GM19238 (cell line): ENCODE measurements around the gene DYRK1A.

Source experiments
- DNase-seq: peaks from one replicate; pipeline ENCODE4 v3.0.0; 2011; ENCODE audit warnings: low spot score; ENCODE audit not compliant: insufficient read length

The DYRK1A gene

DNA sequence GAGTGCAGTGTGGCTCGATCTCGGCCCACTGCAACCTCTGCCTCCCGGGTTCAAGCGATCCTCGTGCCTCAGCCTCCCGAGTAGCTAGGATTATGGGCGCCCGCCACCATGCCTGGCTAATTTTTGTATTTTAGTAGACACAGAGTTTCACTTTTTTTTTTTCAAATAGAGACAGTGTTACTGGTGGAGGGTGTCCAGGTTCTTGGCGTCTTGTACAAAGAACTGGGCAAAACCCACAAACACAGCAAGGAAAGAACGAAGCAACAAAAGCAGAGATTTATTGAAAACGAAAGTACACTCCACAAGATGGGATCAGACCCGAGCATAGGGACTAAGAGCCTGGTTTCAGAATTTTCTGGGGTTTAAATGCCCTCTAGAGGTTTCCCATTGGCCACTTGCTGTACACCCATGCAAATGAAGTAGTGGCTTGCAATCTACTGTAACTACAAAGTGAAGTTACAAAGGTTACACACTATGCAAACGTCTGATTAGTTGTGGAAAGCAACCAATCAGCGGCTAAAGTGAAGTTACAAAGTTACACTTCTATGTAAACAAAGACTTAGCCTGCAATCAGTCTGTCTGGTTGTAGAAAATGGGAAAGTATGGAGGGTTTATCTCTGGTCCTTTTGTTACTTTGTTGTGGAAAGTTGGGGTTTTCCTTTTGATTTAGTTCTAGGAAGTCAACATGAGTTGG lies 199.1 kb downstream of the DYRK1A start:
- no peak for DNase-seq

DNA sequence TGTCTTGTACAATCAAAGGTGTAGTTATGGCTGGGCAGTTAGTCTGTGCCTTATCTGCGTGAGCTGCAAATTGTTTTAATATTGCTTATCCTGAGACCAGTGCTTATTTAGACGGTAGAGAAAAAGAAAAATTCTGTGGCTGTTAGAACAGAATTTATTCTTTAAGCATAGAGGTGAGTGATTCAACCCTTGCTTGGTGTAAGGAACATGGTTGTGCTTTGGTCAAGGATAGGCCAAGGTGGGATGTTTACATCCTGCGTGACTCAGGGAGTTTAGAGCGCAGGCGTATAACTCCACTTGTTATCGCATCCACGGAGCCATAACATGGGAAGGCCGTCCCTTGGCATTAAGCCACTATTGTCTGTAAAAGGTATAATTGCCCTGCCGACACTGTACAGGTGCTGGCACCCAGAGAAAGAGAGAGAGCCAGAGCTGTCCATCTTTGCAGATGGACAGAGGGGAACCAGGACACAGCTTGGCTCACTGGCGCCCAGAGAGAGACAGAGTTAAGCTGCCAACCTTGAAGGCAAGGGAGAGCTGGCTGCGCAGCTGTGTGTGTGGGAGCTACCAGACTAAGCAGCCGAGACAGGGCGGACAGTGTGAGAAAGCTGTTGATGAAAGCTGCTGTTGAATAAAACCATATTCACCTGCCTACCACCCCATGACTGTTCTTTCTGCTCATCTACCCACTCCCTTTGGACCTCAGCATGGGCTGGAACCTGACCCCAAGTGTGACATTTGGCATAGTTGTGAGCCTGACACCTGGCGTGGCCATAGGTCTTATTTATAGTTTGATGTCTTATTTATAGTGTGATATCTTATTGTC lies 200.4 kb downstream of the DYRK1A start:
- DNase-seq: no peak

DNA sequence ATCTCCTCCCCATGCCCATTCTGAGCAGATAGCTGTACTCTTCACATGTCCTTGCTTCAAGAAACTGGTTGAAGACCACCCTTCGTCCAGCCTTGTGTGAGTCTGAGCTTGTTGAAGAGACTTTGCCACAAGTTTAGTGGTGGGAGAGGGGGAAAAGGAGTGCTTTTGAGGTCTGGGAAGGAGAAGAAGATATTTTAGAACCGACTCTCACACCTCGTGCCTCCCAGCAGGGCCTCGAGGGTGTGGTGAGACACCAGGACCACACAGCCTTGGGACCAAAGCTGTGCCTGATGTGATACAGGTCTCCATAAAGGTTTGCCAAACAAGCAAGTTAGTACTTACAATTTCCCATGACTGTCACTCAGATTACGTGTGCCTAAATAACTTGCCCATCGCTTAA lies 201.8 kb downstream of the DYRK1A start:
- no peak for DNase-seq

DNA sequence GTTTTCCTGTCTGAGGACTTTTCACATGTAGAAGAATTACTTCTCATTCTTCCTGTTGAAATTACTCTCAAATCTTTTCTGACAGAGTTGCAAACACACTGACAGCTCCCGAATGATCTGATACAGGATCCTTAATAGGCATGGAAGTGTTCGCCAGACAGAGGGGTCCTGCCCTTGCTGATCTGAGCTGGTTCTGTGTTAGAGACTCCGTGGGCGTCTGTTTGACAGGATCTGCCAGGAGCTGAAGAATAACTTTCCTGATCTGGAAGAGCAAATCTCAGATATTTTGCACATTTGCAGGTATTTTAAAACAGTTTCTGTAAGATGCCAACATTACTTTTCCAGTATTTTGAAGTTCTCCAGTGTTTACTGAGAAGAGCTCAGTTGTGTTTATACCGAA lies 202.3 kb downstream of the DYRK1A start:
- DNase-seq: no peak

DNA sequence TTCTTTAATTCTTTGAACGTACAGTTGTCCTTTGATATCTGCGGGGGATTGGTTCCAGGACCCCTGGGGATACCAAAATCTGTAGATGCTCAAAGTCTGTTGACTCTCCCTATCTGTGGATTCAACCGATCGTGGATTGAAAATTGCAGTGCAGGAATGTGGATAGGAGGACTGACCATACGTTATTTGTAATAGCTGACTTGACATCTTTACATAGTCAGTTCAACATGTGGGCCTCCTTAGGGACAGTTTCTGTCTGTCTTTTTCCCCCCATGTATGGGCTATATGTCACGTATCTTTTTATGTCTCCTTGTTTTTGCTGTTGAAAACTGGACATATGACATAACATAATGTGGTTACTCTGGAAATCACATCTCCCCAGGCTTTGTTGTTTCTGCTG lies 204.9 kb downstream of the DYRK1A start:
- no peak for DNase-seq

DNA sequence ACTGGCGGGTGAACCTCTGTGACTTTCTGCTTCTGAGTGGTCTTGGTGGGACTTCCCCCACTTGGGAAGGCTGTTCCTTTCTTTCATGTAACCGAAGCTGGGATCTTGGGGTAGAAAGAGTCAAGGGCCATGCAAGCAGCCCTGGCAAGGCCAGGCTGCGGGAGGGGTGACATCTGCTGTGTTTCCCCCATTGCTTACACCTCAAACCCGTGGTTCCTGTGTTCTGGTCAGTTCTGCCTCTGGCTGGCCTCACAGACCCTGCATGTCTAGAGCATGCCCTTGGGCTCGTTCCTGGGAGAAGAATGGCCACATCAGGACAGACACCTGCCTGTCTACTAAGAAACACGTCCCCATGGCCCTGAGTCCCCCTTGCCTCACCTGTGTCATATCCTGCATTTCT lies 207.7 kb downstream of the DYRK1A start:
- no peak for DNase-seq

DNA sequence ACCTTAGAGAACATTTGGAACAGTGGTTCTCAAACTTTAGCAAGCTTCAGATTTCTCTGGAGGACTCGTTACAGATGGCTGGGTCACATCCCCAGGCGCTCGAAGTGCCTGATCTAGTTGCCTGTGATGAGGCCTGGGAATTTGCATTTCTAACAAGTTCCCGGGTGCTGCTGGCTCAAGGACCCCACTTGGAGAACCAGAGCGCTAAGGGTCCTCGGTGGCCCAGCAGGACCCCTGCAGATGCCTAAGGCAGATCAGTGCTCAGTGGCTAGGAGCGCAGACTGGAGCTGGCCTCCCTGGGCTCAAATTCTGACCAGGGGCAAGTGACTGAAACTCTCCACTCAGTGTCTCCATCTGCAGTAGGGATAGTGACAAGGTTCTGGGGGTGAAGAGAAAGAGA lies 208.2 kb downstream of the DYRK1A start:
- no peak for DNase-seq

DNA sequence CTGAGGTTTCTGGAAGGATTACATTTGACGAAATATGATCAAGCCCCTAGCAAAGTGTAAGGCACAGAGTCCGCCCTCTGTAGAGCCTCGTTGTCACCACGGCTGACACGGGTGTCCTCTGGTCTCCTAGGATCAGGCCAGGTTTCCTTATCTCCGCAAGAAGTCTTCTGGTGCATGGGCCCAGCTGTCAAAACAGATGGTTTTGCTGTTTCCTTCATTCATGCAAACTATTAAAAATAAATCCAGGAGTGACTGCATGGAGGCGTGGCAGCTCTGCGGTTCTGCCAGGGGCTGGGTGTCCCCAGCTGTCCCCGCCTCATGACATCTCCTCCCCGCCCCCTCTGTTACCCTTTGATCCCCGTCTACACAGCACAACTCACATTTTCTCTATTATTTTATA lies 209.0 kb downstream of the DYRK1A start:
- no peak for DNase-seq
